Keratinocyte (primary cell): Measurements from ENCODE around the gene RETREG2.

Source experiments
- CTCF ChIP-seq, 3 experiments: IDR thresholded peaks in 1 of 3; conservative IDR thresholded peaks in 1 of 3; optimal IDR thresholded peaks in 1 of 3; 2 replicates in 2 of 3; 3 replicates in 1 of 3; pipeline versions ENCODE3 to v1.5.1; 2011; ENCODE audit warnings: low read length in 3 of 3, mild to moderate bottlenecking in 3 of 3, moderate library complexity in 2 of 3, control low read depth in 1 of 3, inconsistent platforms in 1 of 3; ENCODE audit not compliant: insufficient read depth in 2 of 3; ENCODE audit errors: extremely low read depth in 1 of 3
- EZH2 ChIP-seq: IDR thresholded peaks from one replicate; pipeline ENCODE4 v1.6.1; 2012; ENCODE audit warnings: inconsistent platforms, mild to moderate bottlenecking, low read length, moderate library complexity

GRCh38 chr2:219168932-219169331 is 9.1 kb upstream of the RETREG2 start:
- TF ChIP-seq CTCF (optimal IDR thresholded peaks at IDR 0.05 in 1 of 3, IDR thresholded peaks at IDR 0.05 in 1 of 3, conservative IDR thresholded peaks at IDR 0.05 in 1 of 3; ENCODE audit: extremely low read depth in 1 of 3, insufficient read depth in 2 of 3, low read length in 3 of 3), result no peak
- no peak for TF ChIP-seq EZH2
